ENCODE results near the gene FSCN2. TPM values are rescaled to one million over a fixed set of nuclear protein-coding genes. Genes with fewer than 3 reads are reported as not detected.

Gene FSCN2
- 1 to 10 TPM; 1.0 to 2.2 TPM for total RNA-seq

- peaks cover 41% of the 10 kb centered on the region for H3K27me3 ChIP-seq
- TF ChIP-seq CTCF (IDR thresholded peaks at IDR 0.05), result no peak
- no peaks in the 10 kb centered on the region for H3K36me3 ChIP-seq
- no peaks in the 10 kb centered on the region for H3K4me1 ChIP-seq
- no peak within 1 kb of the TSS for H3K27ac ChIP-seq
- intact Hi-C loops (cut with DNase I), result no loop called here
- H3K9ac ChIP-seq (ENCODE audit: low read depth in 2 of 2, low read length in 2 of 2), result no peak within 1 kb of the TSS
- no peak for DNase-seq
- no peaks in the 10 kb centered on the region for H3K9me3 ChIP-seq
- H3K4me3 ChIP-seq, result no peak within 1 kb of the TSS
Measured at GRCh38 chr17:81527591-81528383, at the start of gene FSCN2. Gene FSCN2 (plus strand): TSS chr17:81528377. CDS start chr17:81528532, 155 bp downstream.

GRCh38 chr17:81479175-81480071 is 48.8 kb upstream of the FSCN2 start:
- no peak for TF ChIP-seq CTCF (IDR thresholded peaks at IDR 0.05)
- Histone ChIP-seq H3K36me3 (no peaks in the 10 kb centered on the region), H3K4me1 (peaks cover 11% of the 10 kb centered on the region), H3K27me3 (peaks cover 4% of the 10 kb centered on the region), H3K27ac (no peak overlapping the region), H3K9ac (ENCODE audit: low read depth in 2 of 2, low read length in 2 of 2) (no peak overlapping the region), H3K4me3 (no peak overlapping the region), H3K9me3 (no peaks in the 10 kb centered on the region)
- intact Hi-C loops (cut with DNase I), result loop anchor here (5.0 kb wide), 1 partner anchor 77 kb away; no protein-coding TSS in a partner anchor
- DNase-seq, result no peak

GRCh38 chr17:81480140-81481072 is 47.8 kb upstream of the FSCN2 start:
- H3K27me3 ChIP-seq, result peaks cover 4% of the 10 kb centered on the region
- intact Hi-C loops (cut with DNase I), result loop anchor here (5.0 kb wide), 1 partner anchor 78 kb away; no protein-coding TSS in a partner anchor
- H3K9me3 ChIP-seq, result no peaks in the 10 kb centered on the region
- no peak overlapping the region for H3K4me3 ChIP-seq
- H3K27ac ChIP-seq, result no peak overlapping the region
- no peaks in the 10 kb centered on the region for H3K36me3 ChIP-seq
- H3K4me1 ChIP-seq, result peaks cover 13% of the 10 kb centered on the region
- no peak overlapping the region for H3K9ac ChIP-seq (ENCODE audit: low read depth in 2 of 2, low read length in 2 of 2)
- DNase-seq, result no peak
- no peak for TF ChIP-seq CTCF (IDR thresholded peaks at IDR 0.05)

GRCh38 chr17:81481073-81481799 is 46.9 kb upstream of the FSCN2 start:
- intact Hi-C loops (cut with DNase I), result loop anchor here (5.0 kb wide), 1 partner anchor 79 kb away; no protein-coding TSS in a partner anchor
- no peaks in the 10 kb centered on the region for H3K36me3 ChIP-seq
- peak overlapping the region; percentile 20 to 34 for H3K9ac ChIP-seq (ENCODE audit: low read depth in 2 of 2, low read length in 2 of 2)
- peaks cover 4% of the 10 kb centered on the region for H3K27me3 ChIP-seq
- peak; percentile 62 for DNase-seq
- no peak for TF ChIP-seq CTCF (IDR thresholded peaks at IDR 0.05)
- no peak overlapping the region for H3K27ac ChIP-seq
- H3K4me1 ChIP-seq, result peaks cover 13% of the 10 kb centered on the region
- H3K4me3 ChIP-seq, result peak overlapping the region; percentile 48
- H3K9me3 ChIP-seq, result no peaks in the 10 kb centered on the region

Measured in colonic mucosa (tissue), 4 donors.